Measurements from ENCODE around the gene RAB40B. TPM values are rescaled to one million over a fixed set of nuclear protein-coding genes. Genes with fewer than 3 reads are reported as not detected.

The RAB40B gene
- total RNA-seq, 1 donor from 2014 or later: 12.9 TPM

- no peak for DNase-seq (ENCODE audit: low spot score)
- ATAC-seq: no peak
These were observed 3.9 kb downstream of the RAB40B start for GRCh38 chr17:82694647-82695046.

GRCh38 chr17:82693168-82693867, 5.2 kb downstream of the RAB40B start:
- ATAC-seq (no peak), DNase-seq (ENCODE audit: low spot score) (no peak)

GRCh38 chr17:82692268-82692667, 6.2 kb downstream of the RAB40B start:
- DNase-seq (ENCODE audit: low spot score): no peak
- ATAC-seq: no peak

DNA sequence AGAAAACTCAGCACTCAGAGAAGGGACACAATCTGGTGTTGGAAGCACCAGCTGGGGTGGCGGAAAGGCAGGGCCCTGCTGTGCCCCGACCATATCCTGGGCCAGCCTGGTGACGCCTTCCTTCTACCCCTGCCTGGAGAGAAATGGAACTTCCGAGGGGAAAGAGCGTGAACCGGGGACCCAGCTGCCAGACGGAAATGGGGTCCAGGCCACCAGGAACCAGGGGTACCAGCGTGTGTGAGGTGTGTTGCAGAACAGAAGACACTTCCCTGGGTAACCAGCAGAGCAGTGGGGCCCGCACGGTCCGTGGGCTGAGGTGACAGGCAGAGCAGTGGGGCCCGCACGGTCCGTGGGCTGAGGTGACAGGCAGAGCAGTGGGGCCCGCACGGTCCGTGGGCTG, 6.8 kb downstream of the RAB40B start:
- no peak for ATAC-seq
- no peak for DNase-seq (ENCODE audit: low spot score)

GRCh38 chr17:82690786-82691489, 7.6 kb downstream of the RAB40B start:
- ATAC-seq (no peak), DNase-seq (ENCODE audit: low spot score) (no peak)

DNA sequence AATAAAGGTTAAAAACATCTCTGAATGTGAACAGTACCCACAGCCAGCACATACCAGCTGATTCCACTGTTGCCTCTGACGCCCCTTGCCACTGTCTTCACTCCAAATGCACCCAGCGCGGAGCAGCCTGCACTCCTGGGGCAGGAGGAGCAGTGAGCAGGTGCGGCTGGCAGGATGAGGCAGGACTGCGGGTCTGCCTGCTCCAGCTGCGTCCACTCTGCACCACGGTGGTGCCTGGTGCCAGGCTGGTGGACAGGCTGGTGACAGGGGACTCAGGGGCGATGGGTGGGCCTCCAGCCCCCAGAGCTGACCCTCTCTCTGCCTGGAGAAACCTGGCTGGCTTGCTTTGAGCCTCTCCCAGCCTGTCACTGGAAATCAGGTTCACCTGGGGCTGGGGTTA, 9.4 kb downstream of the RAB40B start:
- ATAC-seq: no peak

DNA sequence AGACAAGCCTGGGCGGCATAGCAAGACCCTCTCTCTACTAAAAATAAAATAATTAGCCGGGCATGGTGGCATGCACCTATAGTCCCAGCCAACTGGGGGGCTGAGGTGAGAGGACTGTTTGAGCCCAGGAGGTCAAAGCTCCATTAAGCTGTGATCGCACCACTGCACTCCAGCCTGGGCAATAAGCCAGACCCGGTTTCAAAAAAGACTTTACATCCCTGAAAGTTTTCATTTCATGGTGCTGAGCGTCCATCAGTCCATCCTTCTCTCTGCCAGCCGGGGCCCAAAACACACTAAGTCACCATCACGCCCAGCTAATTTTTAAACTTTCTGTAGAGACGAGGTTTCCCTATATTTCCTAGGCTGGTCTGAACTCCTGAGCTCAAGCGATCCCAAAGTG, 10.6 kb downstream of the RAB40B start:
- ATAC-seq: peak; percentile 28
- no peak for DNase-seq (ENCODE audit: low spot score)

More for the DNA sequence above, 9.4 kb downstream of the RAB40B start:
- DNase-seq (ENCODE audit: low spot score): no peak

DNA sequence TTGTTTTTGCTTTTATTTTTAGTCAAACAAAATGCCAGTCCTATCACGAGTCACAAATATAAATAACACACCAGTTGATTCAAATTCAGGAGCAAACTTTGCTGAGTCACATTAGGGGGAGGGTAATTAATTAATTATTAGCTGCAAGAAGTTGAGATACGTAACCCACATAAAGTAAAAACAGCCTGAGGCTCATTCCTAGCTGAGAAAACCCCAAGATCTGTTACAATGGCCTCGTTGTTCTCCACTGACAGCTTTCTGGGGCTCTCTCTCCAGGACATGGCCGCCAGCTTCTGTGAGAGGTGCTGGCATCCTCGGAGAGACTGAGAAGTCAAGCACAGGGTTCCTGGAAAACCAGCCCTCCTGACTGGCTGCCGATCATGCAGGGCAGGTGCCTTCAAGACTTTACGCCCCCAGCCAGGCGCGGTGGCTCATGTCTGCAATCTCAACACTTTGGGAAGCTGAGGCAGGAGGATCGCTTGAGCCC, 11.1 kb downstream of the RAB40B start:
- no peak for DNase-seq (ENCODE audit: low spot score)
- ATAC-seq: peak; percentile 42

DNA sequence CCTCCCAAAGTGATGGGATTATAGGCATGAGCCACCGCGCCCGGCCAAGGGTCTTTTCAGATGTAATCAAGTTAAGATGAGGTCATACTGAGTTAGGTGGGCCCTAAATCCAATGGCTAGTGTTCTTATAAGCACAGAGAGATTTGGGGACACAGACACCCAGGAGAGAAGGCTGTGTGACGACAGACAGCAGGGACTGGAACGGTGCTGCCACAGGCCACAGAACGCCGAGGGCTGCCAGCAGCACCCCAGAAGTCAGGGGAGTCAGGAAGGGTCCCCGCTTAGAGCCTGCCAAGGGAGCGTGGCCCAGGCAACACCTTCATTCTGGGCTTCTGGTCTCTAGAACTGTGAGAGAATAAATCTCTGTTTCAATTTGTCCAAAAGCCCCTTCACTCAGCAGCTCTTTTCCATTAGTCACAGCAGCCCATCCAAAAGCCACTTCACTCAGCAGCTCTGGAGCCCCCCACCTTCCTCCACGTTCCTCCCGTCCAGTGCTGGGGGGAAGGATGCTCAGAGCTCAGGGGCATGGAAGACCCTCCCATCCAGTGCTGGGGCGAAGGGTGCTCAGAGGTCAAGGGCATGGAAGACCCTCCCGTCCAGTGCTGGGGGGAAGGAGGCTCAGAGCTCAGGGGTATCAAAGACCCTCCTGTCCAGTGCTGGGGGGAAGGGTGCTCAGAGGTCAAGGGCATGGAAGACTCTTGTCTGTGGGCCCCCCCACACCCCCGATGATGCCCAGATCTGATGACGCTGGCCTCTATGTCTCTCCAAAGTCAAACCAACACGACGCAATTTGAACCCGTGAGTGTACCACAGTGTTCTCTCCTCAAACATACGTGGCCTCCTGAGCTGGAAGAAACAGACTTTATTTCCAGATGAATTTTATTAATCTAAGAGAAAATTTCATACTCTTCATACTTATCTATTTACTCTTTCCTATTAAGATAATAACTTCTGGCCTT, 11.9 kb downstream of the RAB40B start:
- ATAC-seq: no peak
- no peak for DNase-seq (ENCODE audit: low spot score)

DNA sequence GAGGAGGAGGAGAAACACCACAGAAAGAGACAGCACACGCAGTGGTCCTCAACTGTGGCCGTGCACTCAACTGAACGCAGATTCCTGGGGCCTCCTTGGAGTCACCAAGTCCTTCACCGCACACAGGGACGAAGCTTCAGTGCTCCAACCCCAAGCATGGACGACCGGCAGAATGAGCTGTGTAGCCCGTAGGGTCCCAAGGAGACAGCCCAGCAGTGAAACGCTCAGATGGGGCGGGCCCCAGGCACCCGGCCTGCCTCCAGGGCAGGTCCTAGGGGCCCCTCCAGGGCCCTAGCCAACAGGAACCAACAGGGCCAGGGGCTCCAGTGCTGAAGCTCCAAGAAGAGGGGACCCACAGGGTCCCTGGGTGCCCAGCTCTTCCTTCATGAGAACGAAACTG, 13.2 kb downstream of the RAB40B start:
- DNase-seq (ENCODE audit: low spot score): no peak
- ATAC-seq: no peak

DNA sequence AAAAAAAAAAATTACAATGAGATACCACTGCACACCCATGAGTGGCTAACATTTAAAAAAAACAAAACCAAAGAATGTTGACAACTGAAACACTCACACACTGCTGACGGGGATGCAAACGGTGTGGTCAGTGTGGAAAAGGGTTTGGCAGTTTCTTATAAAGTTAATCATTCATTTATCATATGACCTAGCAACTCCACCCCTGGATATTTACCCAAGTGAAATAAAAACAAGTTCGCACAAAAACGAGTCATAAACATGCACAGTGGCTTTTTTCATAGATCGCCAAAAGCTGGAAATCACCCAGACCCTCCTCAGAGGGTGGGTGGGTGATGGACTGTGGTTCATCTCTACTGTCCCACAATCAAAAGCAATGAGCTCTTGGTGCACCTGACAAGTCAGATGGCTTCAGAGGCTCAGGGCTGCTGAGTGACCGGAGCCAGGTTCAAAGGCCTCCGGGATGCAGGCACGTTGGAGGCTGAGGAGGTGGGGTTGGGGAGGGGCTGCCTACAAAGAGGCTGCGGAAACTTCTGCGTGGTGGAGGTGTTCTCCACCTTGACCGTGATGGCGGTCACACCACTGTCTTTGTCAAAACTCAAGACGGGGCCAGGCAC, 14.2 kb downstream of the RAB40B start:
- ATAC-seq (peak; percentile 85), DNase-seq (ENCODE audit: low spot score) (peak; percentile 80)

- no peak for DNase-seq (ENCODE audit: low spot score)
- no peak for ATAC-seq
These were observed 15.0 kb downstream of the RAB40B start for GRCh38 chr17:82683534-82683933.

GRCh38 chr17:82681547-82681946, 17.0 kb downstream of the RAB40B start:
- ATAC-seq (no peak), DNase-seq (ENCODE audit: low spot score) (no peak)

DNA sequence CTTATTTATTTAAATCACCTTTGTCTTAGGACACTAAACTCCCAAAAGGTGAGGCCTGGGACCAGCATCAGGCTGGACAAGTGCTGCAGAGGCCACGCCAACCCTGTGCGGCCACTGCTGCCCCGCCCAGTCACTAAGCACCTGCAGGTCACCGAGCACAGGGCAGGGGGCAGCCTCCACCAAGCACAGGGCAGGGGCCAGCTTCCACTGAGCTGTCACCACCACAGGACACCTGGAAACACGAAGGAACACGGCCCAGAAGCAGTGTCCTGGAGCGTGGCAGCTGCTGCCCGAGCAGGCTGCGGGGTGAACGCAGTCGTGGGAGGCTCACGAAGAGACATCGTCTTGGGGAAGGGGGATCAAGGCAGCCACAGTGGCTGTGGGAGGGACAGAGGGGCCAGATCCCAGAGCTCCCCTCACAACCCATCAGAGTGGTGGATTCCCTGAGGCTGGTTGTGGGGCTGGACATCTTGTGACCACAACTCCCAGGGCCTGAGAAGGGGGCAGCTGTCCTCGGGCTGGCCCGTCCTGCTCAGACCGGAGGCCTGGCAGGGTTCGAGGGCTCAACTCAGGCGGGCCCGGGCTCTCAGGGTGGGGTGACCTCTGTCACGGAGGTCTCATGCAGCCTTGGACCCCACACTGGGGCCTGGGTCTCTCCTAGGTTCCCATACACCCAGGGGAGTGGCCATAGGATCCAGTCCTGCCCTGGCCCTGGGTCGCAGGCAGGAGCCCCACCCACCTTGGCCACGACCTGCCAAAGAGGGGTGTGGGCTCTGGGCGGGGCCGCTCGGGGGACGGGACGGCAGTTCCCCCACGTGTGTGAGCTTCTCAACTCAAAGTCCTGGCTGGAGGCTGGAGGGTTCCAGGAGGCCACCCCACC, 18.7 kb downstream of the RAB40B start:
- ATAC-seq: peak; percentile 35
- no peak for DNase-seq (ENCODE audit: low spot score)

DNA sequence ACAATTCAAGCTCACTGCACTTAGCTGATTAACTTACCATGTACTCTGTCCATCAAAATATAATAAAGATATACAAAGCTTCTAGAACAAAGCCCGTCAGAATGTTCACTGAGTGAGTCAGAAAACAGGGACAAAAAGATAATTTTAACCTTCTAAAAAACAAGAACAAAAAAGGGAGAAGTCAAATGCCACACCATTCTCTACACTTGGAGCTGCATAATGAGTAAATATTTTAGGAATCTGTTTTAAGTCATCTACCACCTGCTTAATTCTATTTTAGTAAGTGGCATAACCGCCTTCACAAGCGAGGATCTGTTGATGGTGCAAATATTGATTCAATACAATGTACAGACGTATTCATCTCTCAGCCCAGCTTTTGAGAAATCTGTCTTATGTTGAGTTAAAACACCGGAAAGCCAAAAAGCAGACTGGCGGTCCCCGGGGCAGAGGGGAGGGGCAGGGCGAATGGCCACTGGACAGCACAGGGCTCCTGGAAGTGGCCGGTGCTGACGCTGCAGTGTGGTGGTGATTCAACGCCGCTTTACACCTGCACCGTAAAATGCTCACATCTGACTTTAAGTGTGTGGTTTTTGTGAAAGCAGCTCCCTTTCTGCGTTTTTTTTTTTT, 20.1 kb downstream of the RAB40B start:
- no peak for ATAC-seq
- no peak for DNase-seq (ENCODE audit: low spot score)

DNA sequence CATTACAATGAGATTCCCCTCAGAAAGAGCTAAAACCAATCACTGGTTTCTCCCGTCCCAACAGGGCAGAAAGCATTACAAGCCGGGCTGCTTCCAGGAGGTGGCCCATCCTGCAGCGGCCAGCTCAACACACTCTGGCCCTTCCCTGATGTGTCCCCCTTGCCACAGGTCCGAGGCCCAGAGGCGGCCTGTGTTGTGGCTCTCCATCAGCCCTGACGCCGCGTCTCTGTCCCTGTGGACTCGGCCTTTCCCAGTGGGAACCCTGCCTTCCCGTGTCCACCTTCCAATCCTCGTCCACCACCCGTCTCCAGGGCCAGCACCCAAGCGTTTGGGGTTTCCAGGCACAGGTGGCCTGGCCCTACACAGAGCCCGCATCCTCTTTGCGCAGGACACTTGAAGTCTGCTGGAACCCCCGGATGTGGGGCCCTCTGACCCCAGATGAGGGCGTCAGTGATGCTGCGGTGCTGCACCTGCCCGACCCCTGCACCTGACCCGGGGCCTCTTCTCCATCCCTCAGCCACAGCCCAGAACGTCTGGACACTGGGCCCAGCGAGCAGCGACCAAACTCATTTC, 21.1 kb downstream of the RAB40B start:
- no peak for DNase-seq (ENCODE audit: low spot score)
- ATAC-seq: no peak

DNA sequence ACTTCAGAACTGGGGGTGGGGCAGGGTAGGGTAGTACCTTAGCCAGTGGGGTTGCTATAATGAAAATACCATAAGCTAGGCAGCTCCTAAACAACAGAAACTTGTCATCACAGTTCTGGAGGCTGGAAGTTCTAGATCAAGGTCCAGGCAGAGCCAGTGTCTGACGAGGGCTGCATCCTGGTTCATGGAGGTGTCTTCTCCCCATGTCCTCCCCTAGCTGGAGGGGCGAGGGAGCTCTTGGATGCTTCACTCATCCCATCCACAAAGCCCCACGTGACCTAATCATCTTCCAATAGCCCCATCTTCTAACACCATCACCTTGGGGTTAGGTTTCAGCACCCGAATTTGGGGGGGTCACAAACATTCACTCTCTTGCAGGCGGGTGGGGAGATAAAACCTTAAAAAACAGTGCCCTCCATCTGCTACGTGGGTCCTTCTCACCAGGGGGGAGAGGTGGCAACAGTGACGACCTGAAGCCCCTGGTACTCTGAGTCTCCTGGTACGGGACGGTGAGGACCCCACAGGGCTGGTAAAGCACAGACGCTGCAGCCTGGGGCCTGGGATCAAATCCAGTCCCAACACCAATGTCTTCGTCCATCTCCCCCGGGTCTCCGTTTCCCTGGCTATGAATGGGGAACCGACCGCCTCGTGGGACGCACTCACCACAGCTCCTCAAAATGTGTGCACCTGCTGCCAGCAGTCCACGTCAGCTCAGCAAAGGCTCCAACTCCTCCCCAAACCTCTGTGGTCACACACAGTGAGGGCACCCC, 22.8 kb downstream of the RAB40B start:
- no peak for DNase-seq (ENCODE audit: low spot score)
- ATAC-seq: peak; percentile 34
